WTC11 (cell line): Measurements from ENCODE around the gene ZNF354C. TPM values are rescaled to one million over a fixed set of nuclear protein-coding genes. Genes with fewer than 3 reads are reported as not detected.

Experiments
- ATAC-seq: fragments of 200-7000 bp; cut with Tn5 transposase; 2 replicates; pipeline ENCODE4 v1.10.0; 2021; ENCODE audit warnings: mild to moderate bottlenecking, moderate library complexity
- CTCF ChIA-PET: fragments of 300-600 bp; sonication (Branson Sonifier 250); formaldehyde crosslinking; loops from one replicate; lab custom pipeline; 2021; ENCODE audit warnings: antibody characterized with exemption; lab: Charles Lee
- POLR2A ChIA-PET: fragments of 350-600 bp; sonication (Branson Sonifier 250); formaldehyde crosslinking; loops from one replicate; lab custom pipeline; 2021; ENCODE audit warnings: antibody characterized with exemption; lab: Charles Lee
- DNase-seq: peaks from one replicate; pipeline ENCODE4 v3.0.0; 2021; ENCODE audit warnings: low spot score
- H3K27ac Mint-ChIP-seq: 2 replicates; pipeline ENCODE4 v1.8.0; 2021; ENCODE audit warnings: mixed read lengths
- H3K27me3 Mint-ChIP-seq: 2 replicates; pipeline ENCODE4 v1.8.0; 2021; ENCODE audit warnings: low read depth, mild to moderate bottlenecking, moderate library complexity, mixed read lengths
- H3K36me3 Mint-ChIP-seq: 2 replicates; pipeline ENCODE4 v1.8.0; 2021; ENCODE audit warnings: mixed read lengths
- H3K4me1 Mint-ChIP-seq: 2 replicates; pipeline ENCODE4 v1.8.0; 2022; ENCODE audit warnings: mixed read lengths
- H3K4me3 Mint-ChIP-seq: 2 replicates; pipeline ENCODE4 v1.8.0; 2021; ENCODE audit warnings: mild to moderate bottlenecking, moderate library complexity, mixed read lengths
- H3K9me3 Mint-ChIP-seq: 2 replicates; pipeline ENCODE4 v1.8.0; 2021; ENCODE audit warnings: mixed read lengths
- AR ChIP-seq: fragments of 250-450 bp; sonication (Bioruptor Pico); IDR thresholded peaks from 2 replicates; pipeline ENCODE4 v1.9.0; 2021; ENCODE audit warnings: mild to moderate bottlenecking
- ATF1 ChIP-seq: sonication (generic); formaldehyde crosslinking; IDR thresholded peaks from 2 replicates; pipeline ENCODE4 v1.8.1; 2023; ENCODE audit warnings: mild to moderate bottlenecking, moderate library complexity, missing genetic modification reagents
- CDX4 ChIP-seq: fragments of 250-450 bp; sonication (Bioruptor Pico); IDR thresholded peaks from 2 replicates; pipeline ENCODE4 v1.9.0; 2021; ENCODE audit warnings: moderate library complexity, mild to moderate bottlenecking, inconsistent platforms, borderline replicate concordance
- ELF4 ChIP-seq: sonication (generic); formaldehyde crosslinking; IDR thresholded peaks from 2 replicates; pipeline ENCODE4 v1.8.1; 2022; ENCODE audit warnings: low read depth, mild to moderate bottlenecking, moderate library complexity, missing genetic modification reagents
- HMGXB4 ChIP-seq: sonication (generic); formaldehyde crosslinking; IDR thresholded peaks from 2 replicates; pipeline ENCODE4 v1.8.1; 2023; ENCODE audit warnings: mild to moderate bottlenecking, moderate library complexity, missing genetic modification reagents
- NFATC4 ChIP-seq: fragments of 250-450 bp; sonication (Bioruptor Pico); IDR thresholded peaks from 2 replicates; pipeline ENCODE4 v1.9.0; 2021; ENCODE audit warnings: mild to moderate bottlenecking
- NFYB ChIP-seq: sonication (generic); formaldehyde crosslinking; conservative IDR thresholded peaks from 2 replicates; pipeline ENCODE4 v1.8.0; 2022; ENCODE audit warnings: low read depth, missing genetic modification reagents
- NR1H2 ChIP-seq: sonication (generic); formaldehyde crosslinking; IDR thresholded peaks from 2 replicates; pipeline ENCODE4 v1.9.0; 2021; ENCODE audit warnings: mild to moderate bottlenecking, moderate library complexity, missing genetic modification reagents
- PRDM15 ChIP-seq: sonication (generic); formaldehyde crosslinking; IDR thresholded peaks from 2 replicates; pipeline ENCODE4 v1.8.0; 2022; ENCODE audit warnings: missing genetic modification reagents
- PRRX2 ChIP-seq: fragments of 250-450 bp; sonication (Bioruptor Pico); IDR thresholded peaks from 2 replicates; pipeline ENCODE4 v1.8.0; 2021; ENCODE audit warnings: mild to moderate bottlenecking
- SMAD3 ChIP-seq: sonication (generic); formaldehyde crosslinking; IDR thresholded peaks from 2 replicates; pipeline ENCODE4 v1.8.0; 2022; ENCODE audit warnings: missing genetic modification reagents, mild to moderate bottlenecking, borderline replicate concordance
- SP1 ChIP-seq: sonication (generic); formaldehyde crosslinking; conservative IDR thresholded peaks from 2 replicates; pipeline ENCODE4 v1.8.1; 2022; ENCODE audit warnings: missing genetic modification reagents
- TP53 ChIP-seq: sonication (generic); formaldehyde crosslinking; IDR thresholded peaks from 2 replicates; pipeline ENCODE4 v1.8.1; 2023; ENCODE audit warnings: mild to moderate bottlenecking, missing genetic modification reagents
- USF2 ChIP-seq: sonication (generic); formaldehyde crosslinking; IDR thresholded peaks from 2 replicates; pipeline ENCODE4 v1.8.1; 2023; ENCODE audit warnings: mild to moderate bottlenecking, missing genetic modification reagents, moderate library complexity
- ZBTB21 ChIP-seq: sonication (generic); formaldehyde crosslinking; IDR thresholded peaks from 2 replicates; pipeline ENCODE4 v1.8.1; 2023; ENCODE audit warnings: mild to moderate bottlenecking, missing genetic modification reagents, borderline replicate concordance
- ZNF232 ChIP-seq: sonication (generic); formaldehyde crosslinking; IDR thresholded peaks from 2 replicates; pipeline ENCODE4 v1.8.0; 2022; ENCODE audit warnings: mild to moderate bottlenecking, missing genetic modification reagents
- ZNF425 ChIP-seq: fragments of 250-450 bp; sonication (Bioruptor Pico); conservative IDR thresholded peaks from 2 replicates; pipeline ENCODE4 v1.9.0; 2021; ENCODE audit warnings: mild to moderate bottlenecking
- total RNA-seq: library from RNA; stranded (reverse); gene quantifications from 3 replicates; pipeline ENCODE4 v1.2.3, GENCODE V29; 2021

Gene ZNF354C
- total RNA-seq, 1 experiment from 2014 or later: 7.9 TPM

GRCh38 chr5:179055436-179055835, 4.7 kb upstream of the ZNF354C start:
- Mint-ChIP-seq H3K4me3 (no peak overlapping the region), H3K9me3 (peaks cover 52% of the 10 kb centered on the region), H3K4me1 (peaks cover 21% of the 10 kb centered on the region), H3K36me3 (peaks cover 9% of the 10 kb centered on the region), H3K27ac (no peak overlapping the region), H3K27me3 (peaks cover 30% of the 10 kb centered on the region)
- DNase-seq (no peak), ATAC-seq (no peak)
- ChIA-PET POLR2A (no interaction called here), CTCF (no interaction called here)
- no peak for TF ChIP-seq CDX4 (CRISPR knock-in tag)
- TF ChIP-seq SP1 (CRISPR knock-in tag): no peak

- Mint-ChIP-seq H3K4me3 (no peak overlapping the region), H3K9me3 (peaks cover 49% of the 10 kb centered on the region), H3K27ac (no peak overlapping the region), H3K4me1 (peaks cover 23% of the 10 kb centered on the region), H3K27me3 (peaks cover 30% of the 10 kb centered on the region), H3K36me3 (peaks cover 9% of the 10 kb centered on the region)
- DNase-seq (no peak), ATAC-seq (no peak)
- POLR2A ChIA-PET: no interaction called here
- CTCF ChIA-PET: no interaction called here
- no peak for TF ChIP-seq ELF4 (CRISPR knock-in tag)
Measured at GRCh38 chr5:179055841-179056240, 4.3 kb upstream of the ZNF354C start.

GRCh38 chr5:179061025-179061424, 852 bp downstream of the ZNF354C start:
- Mint-ChIP-seq H3K27me3 (peaks cover 21% of the 10 kb centered on the region), H3K9me3 (peaks cover 37% of the 10 kb centered on the region), H3K4me3 (peak overlapping the region; percentile 82), H3K36me3 (peaks cover 49% of the 10 kb centered on the region), H3K4me1 (peaks cover 13% of the 10 kb centered on the region), H3K27ac (no peak overlapping the region)
- POLR2A ChIA-PET: interaction anchor here (1.3 kb wide), 1 partner anchor 108 kb away, joined by 3 read pairs; no protein-coding TSS in a partner anchor
- TF ChIP-seq HMGXB4 (CRISPR knock-in tag) (no peak), ZNF232 (CRISPR knock-in tag) (no peak), TP53 (CRISPR knock-in tag) (no peak), PRDM15 (CRISPR knock-in tag) (no peak), NFYB (CRISPR knock-in tag) (no peak), NR1H2 (CRISPR knock-in tag) (no peak), NFATC4 (CRISPR knock-in tag) (no peak), ZBTB21 (CRISPR knock-in tag) (no peak), SMAD3 (no peak), PRRX2 (CRISPR knock-in tag) (no peak), AR (CRISPR knock-in tag) (no peak), ATF1 (CRISPR knock-in tag) (no peak), USF2 (CRISPR knock-in tag) (no peak), ZNF425 (CRISPR knock-in tag) (no peak)
- CTCF ChIA-PET: interaction anchor here (1.5 kb wide), 1 partner anchor 330 kb away, joined by 4 read pairs; the partner anchor contains the start of gene ZNF354A
- ATAC-seq (no peak), DNase-seq (no peak)
